ENCODE data around the gene SCGB1D1. TPM values are rescaled to one million over a fixed set of nuclear protein-coding genes. Genes with fewer than 3 reads are reported as not detected.

The SCGB1D1 gene, protein sequence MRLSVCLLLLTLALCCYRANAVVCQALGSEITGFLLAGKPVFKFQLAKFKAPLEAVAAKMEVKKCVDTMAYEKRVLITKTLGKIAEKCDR
- not detected in 2 replicates for total RNA-seq (ENCODE audit: low replicate concordance)

DNA sequence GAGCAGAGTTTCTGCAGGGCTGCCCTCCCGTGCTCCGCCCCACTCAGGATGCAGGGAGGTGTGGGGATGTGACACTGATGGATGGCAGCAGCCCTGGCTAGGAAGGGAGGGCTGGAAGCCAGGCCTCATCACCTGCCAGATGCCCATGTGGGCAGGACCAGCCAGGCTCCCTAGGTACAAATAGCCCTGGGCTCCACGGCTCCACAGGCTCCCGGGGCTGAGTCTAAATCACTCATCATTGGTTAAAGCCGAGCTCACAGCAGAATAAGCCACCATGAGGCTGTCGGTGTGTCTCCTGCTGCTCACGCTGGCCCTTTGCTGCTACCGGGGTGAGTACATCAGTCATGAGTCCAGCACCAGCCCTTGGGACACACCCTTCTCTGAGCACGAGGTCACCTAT is at the start of gene SCGB1D1:
Gene SCGB1D1, plus strand, starts transcription at position 206 of the 400 bp plus-strand sequence. Its CDS starts 69 bp downstream, at position 275.
- DNase-seq (ENCODE audit: low read depth) = no peak
- H3K4me3 ChIP-seq (ENCODE audit: low read depth, low read length) = no peak within 1 kb of the TSS
- no peak for TF ChIP-seq CTCF (IDR thresholded peaks at IDR 0.05; ENCODE audit: insufficient read depth, low read length)

- TF ChIP-seq CTCF (IDR thresholded peaks at IDR 0.05; ENCODE audit: insufficient read depth, low read length) = no peak
- H3K4me3 ChIP-seq (ENCODE audit: low read depth, low read length) = no peak overlapping the region
- no peak for DNase-seq (ENCODE audit: low read depth)
Observed at GRCh38 chr11:62140304-62141110, 49.5 kb upstream of the SCGB1D1 start.

- TF ChIP-seq CTCF (IDR thresholded peaks at IDR 0.05; ENCODE audit: insufficient read depth, low read length) = no peak
- H3K4me3 ChIP-seq (ENCODE audit: low read depth, low read length) = no peak overlapping the region
- no peak for DNase-seq (ENCODE audit: low read depth)
Observed at GRCh38 chr11:62141111-62142042, 48.6 kb upstream of the SCGB1D1 start.

GRCh38 chr11:62142043-62142375 is 48.0 kb upstream of the SCGB1D1 start:
- no peak for DNase-seq (ENCODE audit: low read depth)
- no peak for TF ChIP-seq CTCF (IDR thresholded peaks at IDR 0.05; ENCODE audit: insufficient read depth, low read length)
- H3K4me3 ChIP-seq (ENCODE audit: low read depth, low read length) = no peak overlapping the region

- no peak for DNase-seq (ENCODE audit: low read depth)
- TF ChIP-seq CTCF (IDR thresholded peaks at IDR 0.05; ENCODE audit: insufficient read depth, low read length) = no peak
Observed at GRCh38 chr11:62142921-62143320, 47.1 kb upstream of the SCGB1D1 start.

DNA sequence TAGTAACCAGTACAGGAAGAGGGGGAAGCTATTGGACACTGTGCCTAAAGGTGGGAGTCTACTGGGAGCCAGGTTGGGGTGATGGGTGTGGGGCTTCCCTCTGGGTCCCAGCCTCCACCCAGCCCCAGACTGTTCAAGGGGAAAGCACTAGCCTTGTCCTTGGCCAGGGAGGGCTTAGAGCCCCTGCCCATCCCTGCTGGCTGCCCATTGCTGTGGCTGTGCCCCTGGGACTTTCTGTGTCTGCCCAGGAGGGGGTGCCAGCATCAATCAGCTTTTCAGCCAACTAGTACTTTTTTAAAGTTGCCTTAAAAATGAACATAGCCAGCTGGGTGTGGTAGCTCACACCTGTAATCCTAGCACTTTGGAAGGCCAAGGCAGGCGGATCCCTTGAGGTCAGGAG is 46.3 kb upstream of the SCGB1D1 start:
- DNase-seq (ENCODE audit: low read depth) = no peak
- H3K4me3 ChIP-seq (ENCODE audit: low read depth, low read length) = no peak overlapping the region
- no peak for TF ChIP-seq CTCF (IDR thresholded peaks at IDR 0.05; ENCODE audit: insufficient read depth, low read length)

More at GRCh38 chr11:62142921-62143320, 47.1 kb upstream of the SCGB1D1 start:
- H3K4me3 ChIP-seq (ENCODE audit: low read depth, low read length) = no peak overlapping the region
